NCI-H2171 treated with DMSO at 0.1 percent for 48 hours (cell line): Measurements from ENCODE around the gene PTPRN2.

Experiments used
- DNase-seq: peaks from one replicate; lab custom pipeline; 2025; lab: John Stamatoyannopoulos, UW

PTPRN2 gene

DNA sequence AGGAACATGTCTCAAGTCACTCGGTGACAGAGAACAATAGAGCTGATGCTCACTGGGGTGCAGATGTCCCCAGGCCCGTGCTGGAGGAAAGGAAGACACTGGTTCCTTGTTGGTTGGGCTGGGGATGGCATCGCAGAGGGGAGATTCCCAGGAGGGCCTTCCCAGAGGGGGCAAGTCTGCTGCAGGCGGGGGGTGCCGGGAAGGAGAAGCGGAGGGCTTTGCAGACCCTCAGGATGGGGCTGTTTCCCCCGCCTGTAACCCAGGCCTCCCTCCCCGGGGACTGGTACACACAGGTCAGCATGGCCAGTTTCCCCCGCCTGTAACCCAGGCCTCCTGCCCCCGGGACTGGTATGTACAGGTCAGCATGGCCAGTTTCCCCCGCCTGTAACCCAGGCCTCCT is 967.0 kb downstream of the PTPRN2 start:
- no peak for DNase-seq

DNA sequence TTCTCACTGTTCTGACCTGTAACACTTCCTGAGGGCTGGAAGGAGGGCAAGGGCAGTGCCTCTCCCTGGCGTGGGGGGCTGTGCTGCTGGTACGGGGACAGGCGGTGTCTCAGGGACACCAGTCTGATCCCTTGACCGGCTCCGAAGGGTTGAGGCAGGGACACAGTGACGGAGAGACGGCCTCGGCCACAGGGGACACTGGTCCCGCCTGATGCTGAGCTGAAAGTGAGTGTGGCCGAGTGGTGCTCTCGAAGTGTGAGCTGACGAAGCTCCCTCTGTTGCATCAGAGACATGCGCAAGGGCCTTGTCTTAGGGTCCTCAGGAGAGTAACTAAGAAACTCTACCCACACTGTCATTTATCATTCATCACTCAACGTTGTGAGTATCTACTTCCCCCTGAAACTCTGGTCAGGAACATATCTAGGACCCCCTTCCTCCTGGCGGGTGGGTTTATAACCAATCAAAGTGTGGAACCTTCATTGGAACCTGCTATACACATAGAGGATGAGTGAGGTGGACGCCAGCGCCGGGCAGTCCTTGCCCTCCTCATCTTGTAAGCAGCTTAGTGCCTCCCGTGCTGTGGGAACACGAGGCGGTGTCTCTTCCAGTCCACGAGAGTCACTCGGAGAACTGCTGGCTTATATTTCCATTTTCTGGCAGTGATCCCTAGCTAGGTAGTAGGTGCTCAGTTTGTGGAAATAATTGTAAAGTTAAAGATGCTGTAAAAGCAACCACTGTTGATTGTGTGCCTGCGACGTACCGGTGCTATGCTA is 967.7 kb downstream of the PTPRN2 start:
- no peak for DNase-seq

DNA sequence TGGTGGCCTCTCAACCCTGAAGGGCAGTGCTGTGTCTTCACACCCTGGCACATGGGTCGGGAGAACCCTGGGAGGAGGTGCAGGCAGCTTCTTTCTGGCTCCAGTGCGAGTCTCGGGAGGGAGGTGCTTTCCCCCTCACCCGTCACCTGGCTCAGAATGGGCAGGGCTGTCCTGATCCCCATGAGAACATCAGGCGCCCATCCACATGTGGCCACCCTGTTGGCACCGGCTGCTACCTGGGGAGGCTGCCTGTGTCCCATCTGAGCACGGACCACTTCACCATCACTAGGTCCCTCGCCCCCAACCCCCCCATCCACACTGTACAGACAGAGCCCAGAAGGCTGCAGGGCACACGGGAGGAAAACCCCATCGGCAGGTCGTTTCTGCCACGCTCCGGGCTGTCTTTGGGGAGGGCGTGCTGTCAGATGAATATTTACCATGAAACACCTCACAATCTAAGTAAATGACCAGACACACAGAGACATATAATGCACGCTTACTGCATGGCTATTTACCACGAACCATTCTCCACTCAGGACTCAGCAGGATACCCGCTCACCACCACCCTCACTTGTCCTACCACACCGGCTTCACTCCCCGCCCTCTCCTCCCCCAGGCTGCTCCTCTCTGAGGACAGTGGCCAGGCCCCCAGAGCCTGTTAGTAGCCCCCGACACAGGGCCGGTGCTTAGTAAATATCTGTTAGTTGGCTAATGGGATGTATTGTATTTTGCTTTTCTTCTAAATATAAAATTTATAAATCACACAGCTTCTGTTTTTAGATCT is 968.6 kb downstream of the PTPRN2 start:
- no peak for DNase-seq

DNA sequence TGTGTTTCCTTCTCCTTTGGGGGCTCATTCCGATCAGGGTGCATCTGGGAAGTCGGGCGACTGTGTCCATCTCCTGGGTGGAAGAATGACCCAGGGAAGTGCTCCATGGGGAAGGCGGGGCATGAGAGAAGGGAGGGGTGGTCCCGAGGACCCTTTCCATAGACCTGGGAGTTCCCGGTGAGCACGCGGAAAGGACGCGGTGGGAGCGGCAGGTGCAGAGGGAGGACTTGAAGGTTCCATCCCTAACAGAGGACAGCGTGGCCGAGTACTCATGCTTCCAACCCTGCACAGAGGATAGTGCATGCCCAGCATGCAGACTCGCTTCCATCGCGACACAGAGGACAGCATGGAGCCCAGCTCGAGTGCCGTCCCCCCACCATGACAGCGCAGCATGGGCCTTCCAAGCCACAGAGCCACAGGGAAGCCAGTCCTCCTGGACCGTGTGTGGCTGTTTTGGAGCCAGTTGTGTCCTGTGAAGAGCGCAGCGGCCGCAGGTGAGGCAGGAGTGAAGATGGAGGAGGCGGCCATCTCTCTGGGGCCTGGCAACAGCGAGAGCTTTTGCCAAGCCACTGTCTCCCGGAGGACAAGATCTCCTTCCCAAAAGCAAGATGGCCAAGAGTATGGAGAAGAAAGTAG is 969.4 kb downstream of the PTPRN2 start:
- no peak for DNase-seq

DNA sequence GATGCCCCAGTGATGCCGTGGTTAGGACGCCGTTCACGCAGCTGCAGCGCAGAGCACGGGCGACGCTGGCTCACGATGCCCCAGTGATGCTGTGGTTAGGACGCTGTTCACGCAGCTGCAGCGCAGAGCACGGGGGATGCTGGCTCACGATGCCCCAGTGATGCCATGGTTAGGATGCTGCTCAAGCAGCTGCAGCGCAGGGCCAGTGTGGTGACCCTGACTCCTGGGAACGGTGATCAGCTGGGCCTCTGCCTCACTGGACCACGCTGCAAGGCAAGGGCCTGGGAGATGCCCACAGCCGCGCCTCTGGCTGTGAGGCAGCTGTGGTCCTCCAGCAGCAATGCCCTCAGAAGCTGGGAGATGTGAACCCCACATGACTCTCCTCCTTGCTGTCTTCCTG is 970.2 kb downstream of the PTPRN2 start:
- DNase-seq = no peak

DNA sequence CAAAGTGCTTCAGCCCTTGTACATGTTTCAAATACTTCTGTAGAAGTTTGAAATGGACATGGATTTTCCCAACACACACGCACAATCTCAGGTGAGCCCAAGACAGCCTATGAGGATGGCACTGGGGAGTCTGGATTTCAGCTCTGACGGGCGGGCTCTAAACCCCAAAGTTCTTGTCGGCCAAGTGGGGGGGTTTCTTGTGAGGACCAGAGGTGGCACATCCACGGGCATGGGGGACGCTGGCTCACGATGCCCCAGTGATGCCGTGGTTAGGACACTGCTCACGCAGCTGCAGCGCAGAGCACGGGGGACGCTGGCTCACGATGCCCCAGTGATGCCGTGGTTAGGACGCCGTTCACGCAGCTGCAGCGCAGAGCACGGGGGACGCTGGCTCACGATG is 970.7 kb downstream of the PTPRN2 start:
- DNase-seq = no peak

DNA sequence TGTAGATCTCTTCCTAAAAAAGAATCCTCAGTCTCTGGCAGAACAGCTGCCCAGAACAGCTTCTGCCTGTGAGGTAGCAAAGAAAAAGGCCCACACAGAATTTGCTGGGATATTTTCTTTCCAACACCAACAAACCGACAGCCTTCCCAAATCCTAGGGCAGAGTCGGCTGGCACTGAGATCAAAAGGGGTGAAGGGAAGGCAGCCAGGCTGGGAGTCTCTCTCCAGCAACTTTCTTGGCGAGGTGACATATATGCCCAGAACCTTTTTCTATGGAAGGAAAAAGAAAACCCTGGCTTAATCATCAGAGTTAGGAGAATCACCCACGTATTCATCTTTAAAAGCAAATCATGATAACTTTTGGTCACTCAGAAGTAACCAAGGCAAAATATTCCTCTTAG is 971.2 kb downstream of the PTPRN2 start:
- DNase-seq = no peak

DNA sequence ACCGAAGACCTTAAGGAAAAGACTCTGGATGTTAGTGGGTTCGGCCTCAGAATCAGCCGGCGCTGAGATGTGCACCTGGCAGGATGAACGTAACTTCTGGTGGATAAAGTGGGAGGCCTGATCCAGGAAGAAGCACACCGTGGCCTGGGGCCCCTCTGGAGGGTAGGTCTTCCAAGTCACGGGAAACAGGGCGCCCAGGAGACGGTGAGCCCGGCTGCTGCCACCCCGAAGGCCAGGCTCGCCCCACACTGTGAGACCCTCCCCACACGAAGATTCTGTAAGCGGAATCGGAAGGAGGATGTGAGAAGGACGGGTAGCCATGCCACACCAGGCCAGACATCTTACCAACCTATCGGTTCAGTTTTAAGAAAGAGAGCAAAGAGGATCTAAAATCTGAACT is 971.8 kb downstream of the PTPRN2 start:
- DNase-seq = no peak

DNA sequence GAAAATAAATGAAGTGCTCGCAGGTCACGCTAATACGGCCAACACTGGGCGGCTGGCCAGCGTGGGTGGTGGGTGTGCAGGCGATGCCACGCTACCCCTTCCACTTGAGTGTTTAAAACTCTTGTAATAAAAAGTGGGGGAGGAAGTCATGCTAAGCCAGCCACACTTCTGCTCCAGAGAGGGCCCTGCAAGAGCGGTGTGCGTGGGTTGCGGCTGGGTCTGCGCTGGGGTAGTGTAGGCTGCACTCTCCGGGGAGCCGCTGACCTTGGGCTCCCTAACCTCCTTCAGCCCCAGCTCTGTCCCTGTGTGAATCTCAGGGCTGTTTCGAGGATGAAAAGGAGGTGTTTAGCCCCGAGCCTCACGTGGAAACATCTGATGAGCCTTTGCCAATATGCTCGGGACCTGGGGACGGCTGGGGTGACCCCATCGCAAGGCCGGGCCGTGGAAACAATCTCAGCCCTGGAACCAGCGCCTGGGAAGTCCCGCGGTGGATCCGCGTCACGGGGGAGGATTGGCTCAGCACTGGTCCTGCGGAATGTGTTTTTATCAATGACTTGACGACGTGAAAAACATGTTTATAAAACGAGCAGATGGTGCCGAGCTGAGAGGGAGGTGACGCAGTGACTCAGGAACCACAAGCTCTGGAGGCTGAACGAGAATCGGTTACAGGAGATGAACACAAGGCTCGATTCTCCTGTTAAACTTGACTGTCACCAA is 972.4 kb downstream of the PTPRN2 start:
- peak; percentile 80 for DNase-seq

DNA sequence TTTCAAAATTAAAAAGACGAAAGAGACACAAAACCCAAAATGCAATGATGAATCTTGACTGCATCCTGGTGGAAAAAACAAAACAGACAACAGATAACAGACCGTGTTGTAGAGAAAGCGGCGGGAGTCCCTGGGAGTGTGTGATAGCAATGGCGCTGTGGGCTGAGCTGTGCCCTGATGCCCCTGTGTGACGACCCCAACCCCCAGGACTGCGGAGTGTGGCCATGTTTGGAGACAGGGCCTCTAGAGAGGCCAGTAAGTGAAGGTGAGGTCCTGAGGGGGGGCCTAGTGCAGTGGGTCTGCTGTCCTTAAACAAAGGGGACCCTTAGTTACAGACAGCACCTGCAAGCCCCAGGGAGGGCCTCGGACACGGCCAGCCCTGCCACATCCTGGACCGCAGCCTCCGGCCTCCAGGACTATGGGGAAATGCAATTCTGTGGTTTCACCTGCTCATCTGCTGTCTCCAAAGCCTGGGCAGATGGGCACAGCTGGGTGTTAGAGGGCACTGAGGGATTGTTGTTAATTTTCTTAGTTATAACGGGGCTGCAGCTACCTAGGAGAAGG is 973.1 kb downstream of the PTPRN2 start:
- DNase-seq = no peak

DNA sequence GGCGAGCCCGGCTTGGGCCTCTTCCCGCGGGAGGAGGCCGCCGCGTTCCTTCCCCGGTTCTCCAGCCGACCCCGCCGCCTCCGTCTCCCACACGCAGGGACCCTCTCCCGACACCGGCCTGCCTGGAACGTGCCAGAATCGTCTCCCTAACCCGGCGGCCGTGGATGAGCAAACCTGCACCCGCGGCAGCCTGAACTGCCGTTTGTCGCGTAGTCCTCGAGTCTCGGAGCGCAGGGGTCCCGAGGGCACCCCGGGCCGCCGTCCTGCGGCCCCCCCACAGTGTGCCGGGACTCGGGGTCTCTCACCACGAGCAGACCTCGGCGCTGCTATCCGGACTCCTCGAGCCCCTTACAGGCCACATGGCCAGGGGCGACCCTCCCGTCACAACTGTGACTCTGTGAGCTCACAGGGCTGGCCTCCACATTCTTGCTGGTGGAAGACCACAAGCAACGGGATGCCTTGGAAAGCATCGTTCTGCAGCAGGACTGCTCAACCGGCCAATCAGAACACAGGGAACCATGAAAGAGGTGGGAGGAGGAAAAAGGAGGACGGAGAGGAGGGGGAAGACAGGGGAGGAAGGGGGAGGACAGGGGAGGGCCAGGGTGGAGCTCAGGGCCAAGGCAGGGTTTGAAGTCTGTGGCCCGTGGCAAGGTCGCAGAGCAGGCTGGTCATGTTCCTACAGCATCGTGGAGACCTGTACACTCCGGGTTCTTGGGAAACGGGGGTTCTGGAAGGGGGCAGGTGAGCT is 973.9 kb downstream of the PTPRN2 start:
- DNase-seq = no peak

DNA sequence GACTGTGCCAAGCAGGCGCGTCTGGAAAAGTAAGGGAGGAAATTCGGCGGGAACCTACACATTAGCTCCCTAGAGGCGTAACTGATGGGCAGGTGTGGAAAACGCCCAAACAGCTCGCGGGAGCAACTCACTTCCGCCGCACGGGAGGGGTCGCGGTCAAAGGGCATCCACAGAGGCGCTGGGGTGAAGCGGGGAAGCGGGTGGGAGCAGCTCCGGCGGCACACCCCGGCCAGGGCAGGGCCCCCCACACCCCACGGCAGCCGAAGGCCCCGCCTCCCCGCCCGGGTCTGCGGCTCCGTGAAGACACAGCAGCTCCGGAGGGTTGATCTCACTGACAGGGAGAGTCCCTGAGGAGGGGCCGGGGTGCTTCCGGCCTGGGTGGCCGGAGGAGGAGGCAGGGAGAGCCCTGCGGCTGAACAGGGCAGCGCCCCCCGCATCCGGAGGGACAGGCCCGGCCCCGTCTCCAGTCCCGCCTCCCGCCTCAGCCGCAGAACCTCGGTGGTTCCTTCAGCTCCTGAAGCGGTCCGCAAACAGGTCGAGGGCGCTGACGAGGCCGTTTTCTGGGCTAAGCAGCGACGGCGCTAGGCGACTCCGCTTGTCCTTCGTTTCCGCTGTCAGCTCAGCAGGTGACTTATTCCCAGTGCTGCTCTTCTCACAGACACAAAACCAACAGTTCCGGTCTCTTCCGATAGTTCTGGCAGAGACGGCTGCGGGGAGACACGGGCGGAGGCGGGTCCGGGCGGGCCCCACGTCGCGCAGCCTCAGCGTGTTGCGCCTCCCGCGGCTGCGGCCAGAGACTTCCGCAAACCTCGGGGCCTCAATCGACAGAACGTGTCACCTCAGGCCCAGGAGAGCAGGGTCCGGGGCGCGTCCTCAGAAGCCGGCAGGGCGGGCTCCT is 974.7 kb downstream of the PTPRN2 start:
- peak; percentile 57 for DNase-seq

DNA sequence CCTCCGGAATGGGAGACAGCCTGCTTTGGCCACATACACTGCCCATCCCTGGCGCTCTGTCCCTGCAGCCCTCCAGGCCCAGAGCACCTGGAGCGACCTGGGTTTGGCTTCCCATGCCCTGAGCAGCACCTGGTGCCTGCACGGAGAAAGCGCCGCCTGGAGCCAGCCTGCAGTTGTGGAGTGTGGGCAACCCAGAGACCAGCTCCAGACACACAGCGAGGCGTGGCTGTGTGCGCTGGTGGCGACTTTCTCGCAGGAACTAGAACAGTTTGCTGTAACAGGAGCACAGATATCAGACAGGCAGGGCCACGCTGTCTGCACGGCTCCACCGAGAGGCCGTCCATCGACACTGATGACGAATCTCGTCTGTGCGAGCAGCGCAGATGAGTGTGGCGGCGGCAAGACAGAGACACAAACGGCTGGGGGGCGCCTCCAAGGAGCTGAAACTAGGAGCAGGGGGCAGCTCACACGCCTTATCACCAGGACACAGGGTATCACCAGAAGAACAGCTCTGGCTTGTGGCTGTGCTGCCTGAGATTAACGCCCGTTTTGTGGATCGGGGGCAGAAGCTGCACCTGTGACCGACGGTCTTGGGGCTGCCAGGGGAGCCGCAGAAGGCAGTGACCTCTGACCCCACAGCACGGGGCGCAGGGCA is 975.5 kb downstream of the PTPRN2 start:
- DNase-seq = no peak

DNA sequence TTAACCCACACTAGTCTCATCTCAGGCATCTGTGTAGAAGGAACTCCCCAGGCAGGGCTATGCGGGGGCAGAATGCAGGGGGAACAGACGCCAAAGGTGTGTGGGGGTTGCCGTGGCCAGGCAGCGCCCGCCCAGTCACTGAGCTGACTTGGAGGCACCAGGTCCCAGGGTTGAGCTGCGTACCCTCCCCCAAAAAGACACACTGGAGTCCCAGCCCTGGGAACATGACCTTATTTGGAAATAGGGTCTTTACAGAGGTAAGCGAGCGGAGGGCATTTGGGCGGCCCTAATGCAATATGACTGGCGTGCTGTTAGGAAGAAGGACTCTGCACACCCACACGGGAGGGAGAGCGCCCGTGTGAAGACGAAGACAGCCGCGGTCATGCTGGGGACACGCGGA is 976.3 kb downstream of the PTPRN2 start:
- DNase-seq = no peak

DNA sequence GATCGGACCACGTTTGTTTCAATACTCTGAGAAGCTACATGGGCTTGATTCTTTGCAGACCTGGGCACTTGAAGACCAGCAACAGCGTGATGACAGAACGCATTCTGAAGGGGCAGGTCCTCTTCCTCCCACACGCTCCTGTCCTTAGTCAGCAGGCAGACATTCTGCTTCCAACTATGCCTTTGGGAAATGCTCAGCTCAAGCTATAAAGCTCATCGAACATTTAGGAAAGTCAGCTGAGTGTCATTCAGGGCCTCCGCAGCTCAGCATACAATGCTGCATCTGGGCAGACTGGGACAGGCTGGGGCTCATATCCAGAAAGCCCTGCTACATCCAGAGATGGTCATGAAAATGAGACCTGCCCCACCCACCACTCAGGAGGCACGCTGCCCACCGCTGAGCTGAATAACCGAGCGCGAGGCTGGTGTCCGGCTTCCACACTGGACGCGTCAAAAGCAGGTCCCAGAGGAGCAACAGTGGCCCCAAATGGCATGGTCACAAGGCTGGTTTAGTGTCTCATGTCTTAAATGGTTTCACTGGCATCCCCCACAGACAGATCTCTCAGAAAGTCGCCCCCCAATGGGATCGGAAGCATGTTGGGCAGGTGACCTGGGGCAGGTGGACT is 976.8 kb downstream of the PTPRN2 start:
- no peak for DNase-seq

DNA sequence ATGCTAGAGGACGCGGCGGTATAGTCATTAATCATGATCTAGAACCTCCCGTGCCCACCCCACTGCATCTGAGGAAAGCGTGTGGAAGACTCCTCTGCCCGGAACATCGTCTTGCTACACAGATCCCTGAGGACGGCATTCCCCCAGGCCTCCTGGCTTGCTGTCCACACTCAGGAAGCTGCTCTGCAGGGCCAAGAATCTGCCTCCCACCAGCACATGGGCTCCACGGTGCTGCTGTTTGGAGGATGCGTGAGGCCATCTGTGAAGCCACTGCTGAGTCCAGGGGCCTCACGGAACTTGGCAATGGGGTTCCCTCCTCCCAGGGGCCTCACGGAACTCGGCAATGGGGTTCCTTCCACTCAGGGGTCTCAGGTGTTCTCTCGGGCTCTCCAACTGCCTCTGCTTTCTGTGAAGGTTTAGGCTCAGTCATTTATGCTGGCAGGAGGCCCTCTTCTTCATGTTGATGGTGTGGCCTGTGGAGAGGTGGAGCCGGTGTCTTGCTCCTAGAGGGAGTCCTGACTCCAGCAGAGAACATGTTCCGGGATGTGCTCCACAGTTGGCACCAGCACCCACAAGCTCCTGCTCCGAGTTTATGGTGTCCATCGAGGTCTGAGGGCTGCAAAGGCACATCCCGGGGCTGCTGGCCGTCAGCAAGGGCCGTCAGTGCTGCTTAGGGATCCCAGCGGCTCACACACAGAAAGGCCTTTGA is 977.5 kb downstream of the PTPRN2 start:
- DNase-seq = no peak

DNA sequence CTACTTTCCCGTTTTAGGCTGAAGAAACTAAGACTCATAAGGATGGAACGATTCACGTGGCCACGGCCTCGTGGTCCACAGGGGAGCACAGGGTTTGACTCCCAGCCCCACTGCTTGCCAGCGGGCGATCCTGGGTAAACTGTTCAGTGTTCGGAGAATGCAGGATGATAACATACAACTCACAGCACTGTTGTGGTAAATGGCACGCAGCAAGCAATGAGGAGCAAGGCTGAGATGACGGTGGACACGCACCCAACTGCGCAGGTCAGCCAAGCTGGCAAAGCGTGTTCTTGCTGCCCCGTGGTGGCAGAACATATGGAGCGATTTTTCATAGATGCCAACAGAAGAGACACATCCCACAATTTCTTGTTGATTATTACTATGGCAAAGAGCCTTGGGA is 978.1 kb downstream of the PTPRN2 start:
- no peak for DNase-seq

DNA sequence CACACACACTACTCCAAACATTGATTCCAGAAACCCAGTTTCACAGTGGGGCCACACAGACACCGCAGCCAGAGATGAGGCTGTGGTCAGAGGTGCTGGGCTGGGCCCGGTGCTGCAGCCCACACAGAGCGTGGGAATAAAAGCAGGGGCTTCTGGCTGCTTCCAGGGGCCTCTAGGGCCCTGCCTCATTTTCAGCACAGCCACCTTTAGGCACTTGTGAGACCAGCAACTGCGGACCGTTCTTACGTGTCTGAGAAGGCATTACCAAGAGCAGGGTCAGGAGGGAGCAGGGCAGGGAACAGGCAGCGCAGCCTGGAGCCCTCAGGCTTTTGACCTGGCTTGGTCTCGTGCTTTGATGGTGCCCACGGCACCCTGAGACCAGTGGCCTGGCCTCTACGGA is 980.4 kb downstream of the PTPRN2 start:
- no peak for DNase-seq

DNA sequence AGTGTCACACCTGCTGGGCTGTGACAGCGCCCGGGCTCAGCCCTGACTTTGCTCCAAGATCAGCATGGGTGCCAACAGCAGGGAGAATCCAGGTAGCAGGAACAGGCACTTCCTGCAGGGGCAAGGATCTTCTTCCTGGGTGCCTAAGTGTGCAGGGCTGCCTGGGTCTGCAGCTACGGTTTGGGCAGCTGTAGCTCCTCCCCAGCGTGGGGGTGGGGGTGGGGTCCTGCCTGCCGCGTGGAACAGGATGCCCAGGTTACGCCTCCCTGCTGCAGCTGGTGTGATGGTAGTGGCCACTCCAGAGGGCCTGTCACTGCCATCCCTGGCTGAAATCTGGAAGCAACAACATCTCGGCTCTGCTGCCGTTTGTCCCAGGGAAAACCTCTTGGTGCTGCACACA is 981.5 kb downstream of the PTPRN2 start:
- no peak for DNase-seq
